Right lung (tissue), 5 donors: ENCODE measurements around the gene TBC1D22A. TPM values are rescaled to one million over a fixed set of nuclear protein-coding genes. Genes with fewer than 3 reads are reported as not detected.
"Not testable (repeated sequence)": the region's sequence is repeated elsewhere in the genome, so short reads cannot be mapped to it uniquely, and the experiment has no call there.

Experiments
- DNase-seq, 2 donors: peaks; one replicate each; pipeline ENCODE4 v3.0.0-alpha.2; 2013
- polyA plus RNA-seq, 5 donors: library from polyadenylated mRNA; unstranded; fragments of 120-200 nt; gene quantifications; one replicate each; pipeline versions ENCODE4 v1.2.1 to v1.2.3, GENCODE V29; 2013; ENCODE audit warnings: inconsistent platforms in 1 of 5, low replicate concordance in 1 of 5; ENCODE audit not compliant: insufficient read length in 5 of 5, insufficient read depth in 1 of 5

Gene TBC1D22A
- polyA plus RNA-seq, 5 donors = 13.9 to 17.6 (median 16.2) TPM

DNA sequence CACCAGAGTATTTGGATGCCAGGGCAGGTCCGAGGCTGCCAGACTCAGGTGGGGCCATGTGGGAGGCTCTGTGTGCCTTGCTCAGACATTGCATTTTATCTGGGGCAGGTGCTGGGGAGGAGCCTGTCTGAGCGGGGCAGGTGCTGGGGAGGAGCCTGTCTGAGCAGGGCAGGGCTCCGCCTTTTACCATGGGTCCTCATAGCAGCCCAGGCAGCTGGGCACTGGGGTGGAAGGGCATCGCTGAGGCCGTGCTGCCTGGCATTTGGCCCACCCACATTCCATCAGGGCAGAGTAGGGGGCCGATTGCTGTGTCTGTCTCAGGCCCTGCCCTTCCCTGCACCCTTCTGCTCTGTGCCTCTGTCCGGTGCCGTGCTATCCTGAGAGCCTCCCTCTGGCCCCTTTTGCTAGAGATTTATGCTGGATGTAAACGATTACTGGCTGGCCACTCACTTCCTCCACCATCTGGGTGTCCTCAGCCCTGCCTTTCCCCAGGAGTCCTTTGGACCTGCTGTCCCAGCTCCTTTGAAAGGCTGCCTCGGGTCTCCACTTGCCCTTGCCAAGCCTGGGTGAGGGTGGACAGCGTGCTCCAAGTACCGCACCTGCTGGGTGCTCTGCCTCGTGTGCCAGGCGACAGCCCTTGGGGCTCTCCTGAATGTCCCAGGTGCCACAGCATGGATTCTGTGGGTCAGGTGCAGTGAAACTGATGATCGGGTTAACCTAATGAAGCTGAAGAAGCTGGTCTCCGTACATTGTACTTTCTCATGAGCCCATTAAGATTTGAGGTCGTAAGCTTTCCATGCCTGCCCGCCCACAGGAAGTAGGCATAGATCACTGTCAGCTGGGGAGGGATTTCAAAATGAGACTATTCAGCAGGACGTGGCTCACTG is 281.6 kb downstream of the TBC1D22A start:
- no peak for DNase-seq

GRCh38 chr22:47044722-47045535 is 282.5 kb downstream of the TBC1D22A start:
- no peak for DNase-seq

GRCh38 chr22:47045691-47046410 is 283.4 kb downstream of the TBC1D22A start:
- no peak for DNase-seq

DNA sequence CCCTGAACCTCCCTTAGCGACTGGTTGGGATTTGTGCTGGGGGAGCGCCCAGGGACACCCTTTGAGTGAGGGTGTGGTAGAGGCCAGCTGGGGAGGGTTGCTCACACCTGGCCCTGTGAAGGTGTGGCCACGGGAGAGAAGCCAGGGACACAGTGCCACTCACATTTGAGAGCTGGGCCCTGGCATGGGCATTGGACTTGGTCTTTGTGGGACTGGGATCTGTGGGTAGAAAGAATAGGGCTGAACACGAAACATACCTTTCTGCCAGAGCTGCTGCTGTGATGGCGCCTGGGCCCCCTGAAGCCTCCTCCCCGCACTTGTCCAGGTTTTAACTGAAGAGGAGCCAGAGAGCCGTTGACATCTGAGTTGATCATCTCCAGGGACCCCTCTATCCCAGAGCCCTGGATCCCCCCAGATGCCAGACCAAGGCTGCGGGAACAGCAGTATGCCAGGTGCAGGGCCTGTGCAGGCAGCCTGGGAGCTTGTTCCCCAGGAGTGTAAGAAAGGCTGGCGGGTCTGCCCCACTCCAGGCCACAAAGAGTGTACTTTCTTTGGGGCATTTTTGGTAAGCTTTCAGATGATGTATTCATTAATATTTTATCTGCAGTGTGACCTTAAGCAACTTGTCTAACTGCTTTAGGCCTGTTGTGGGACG is 284.1 kb downstream of the TBC1D22A start:
- DNase-seq = no peak

DNA sequence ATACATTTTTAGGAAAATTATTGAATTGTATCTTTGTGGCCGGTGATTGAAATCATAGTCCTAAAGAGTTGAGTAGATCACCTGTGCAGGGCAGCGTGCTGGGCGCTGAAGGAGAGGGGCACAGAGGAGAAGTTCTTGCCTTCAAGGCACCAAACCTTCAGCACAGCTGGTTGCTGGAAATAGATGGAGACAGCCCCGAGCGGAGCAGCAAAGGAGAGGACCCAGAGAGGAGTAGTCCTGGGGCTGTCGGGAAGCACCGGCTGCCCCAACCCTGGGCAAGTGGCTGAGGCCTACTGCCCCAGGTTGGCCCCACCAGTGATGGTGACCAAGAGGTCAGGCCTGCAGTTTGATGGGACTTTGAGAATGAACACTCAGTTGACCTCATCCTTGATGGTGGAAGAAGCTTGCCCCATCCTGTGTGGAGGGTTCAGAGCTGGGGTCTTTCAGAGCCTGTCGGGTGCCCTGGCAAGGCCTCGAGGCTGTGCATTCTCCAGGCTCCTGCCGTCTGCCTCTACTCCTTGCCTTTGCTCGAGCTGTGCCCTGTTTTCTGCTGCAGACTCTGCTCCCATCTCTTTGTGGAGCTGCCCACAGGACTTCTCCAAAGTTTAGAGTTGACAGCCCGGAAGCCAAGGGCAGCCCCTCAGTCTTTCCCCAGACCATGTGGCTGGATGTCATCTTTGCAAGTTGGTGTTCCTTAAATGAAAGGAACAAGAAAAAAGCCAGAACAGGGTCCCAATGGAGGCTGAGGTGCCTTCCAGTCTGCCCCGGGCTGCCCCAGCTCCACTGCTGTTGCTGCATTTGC is 285.1 kb downstream of the TBC1D22A start:
- DNase-seq = no peak

DNA sequence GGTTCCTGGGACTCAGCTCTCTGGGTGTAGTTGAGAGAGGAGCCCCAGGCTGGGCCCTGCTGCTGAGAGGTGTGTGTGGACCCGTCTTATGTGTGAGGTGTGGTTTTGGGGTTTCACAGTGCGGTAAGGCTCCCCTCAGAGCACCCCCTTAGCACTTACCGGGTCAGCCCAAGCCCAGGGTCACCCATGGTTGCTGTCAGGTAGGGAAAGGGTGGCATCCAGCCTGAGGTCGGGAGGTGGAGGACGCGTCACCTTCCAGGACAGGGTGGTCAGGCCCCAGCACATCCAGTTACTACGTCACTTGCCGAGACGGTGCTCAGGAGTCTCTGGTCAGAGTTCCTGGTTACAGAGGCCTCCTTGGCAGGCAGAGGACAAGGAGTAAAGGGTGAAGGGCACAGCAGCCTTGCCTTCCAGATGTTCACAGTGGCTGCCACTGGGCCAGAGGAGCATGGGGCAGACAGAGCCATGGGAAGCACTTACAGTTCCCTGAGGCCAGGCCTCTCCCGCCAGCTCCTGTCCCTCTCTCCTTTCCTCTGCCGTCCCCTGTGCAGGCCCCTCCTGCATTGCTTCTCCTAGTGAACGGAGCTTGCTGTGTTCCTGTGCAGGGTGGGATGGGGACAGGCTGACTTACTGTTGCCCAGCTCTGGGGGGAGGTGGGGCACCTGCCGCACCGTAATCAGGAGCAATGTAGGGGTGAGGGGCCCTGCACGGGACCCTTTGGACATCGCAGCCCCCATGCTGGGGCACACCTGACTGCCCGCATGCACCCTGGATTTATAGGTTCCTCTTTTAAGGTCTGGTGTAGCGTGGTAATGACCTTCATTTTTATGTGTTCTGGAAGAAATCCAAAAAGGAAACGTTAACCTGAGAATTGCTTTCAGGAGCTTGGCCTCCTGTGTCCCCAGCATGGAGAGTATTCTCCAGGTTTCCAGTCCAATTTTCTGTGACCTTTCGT is 285.9 kb downstream of the TBC1D22A start:
- DNase-seq = no peak

DNA sequence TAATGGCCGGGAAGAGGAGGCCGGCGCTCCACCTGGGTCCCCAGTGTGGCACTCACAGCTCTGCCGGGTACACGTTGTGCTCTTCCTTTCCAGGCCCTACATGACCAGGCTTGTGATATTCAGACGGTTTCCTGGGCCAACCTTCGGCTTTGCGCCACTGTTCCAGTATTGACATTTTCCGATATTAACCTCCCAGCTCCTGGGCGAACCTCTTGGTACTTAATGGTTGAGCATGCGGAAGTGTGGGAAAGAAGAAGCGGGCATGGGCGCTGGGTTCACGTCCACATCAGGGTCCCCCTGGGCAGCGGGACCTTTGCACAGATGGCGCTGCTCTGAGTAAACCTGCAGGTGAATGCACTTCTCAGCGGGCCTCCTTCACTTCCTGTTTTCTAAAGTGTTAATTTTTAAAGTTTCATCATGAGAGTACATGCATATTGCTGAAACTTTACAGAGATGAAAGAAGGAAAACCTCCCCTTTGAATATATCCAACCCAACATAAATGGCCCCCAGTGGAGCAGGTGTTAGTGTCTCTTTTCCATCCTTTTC is 286.7 kb downstream of the TBC1D22A start:
- no peak for DNase-seq

DNA sequence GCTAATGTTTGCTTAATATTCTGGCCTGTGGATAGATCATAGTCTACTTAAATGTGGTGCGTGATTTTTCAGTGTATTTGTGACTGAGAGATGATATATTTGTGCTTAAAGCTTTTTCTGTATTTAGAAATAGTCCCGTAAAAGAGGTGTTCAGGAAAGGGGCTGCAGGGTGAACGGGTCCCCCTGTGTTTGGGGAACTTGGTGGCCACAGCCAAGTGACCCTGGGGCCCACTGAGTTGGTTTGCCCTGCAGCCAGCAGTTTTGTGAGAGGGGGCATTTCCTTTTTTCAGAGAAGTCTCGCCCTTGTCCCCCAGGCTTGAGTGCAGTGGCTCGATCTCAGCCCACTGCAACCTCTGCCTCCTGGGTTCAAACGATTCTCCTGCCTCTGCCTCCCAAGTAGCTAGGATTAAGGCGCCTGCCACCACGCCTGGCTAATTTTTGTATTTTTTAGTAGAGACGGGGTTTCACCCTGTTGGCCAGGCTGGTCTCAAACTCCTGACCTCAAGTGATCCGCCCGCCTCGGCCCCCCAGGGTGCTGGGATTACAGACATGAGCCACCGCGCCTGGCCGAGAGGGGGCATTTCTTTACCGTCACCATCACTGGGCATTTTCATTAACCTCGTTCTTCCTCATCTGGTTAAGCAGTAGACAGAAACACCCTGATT is 287.4 kb downstream of the TBC1D22A start:
- DNase-seq = not testable (repeated sequence)

- DNase-seq = no peak
Measured at GRCh38 chr22:47050401-47051051, 288.1 kb downstream of the TBC1D22A start.

DNA sequence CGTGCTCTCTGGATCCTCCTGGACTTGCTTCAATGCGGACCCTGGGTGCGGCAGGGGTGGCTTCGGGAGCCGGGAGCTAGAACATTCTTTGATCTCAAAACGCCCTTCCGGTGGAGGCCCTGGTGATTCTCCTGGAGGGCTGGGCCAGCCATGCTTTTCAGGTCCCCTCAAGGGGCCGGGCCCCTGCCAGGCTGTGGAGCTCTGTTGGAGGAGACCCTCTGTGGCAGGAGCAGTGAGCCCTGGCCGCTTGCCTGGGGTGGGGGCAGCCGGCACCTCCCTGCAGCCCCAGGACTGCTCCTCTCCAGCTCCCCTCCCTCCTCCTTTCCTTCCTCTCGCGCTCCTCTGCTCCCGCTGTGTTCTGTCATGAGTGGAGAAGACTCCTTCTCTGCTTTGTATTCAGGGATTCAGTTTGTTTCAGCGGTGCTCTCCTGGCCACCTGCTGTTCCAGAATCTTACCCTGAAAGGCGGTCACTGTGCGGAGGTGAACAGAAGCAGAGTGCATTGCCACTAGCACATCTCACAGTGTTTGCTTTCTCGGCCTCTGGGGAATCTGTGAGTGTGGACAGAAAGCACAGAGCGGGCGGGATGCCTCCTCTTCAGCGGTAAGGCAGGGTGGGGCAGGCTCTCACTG is 289.1 kb downstream of the TBC1D22A start:
- no peak for DNase-seq

- no peak for DNase-seq
Measured at GRCh38 chr22:47052236-47053012, 290.0 kb downstream of the TBC1D22A start.

GRCh38 chr22:47053013-47053725 is 290.7 kb downstream of the TBC1D22A start:
- no peak for DNase-seq

DNA sequence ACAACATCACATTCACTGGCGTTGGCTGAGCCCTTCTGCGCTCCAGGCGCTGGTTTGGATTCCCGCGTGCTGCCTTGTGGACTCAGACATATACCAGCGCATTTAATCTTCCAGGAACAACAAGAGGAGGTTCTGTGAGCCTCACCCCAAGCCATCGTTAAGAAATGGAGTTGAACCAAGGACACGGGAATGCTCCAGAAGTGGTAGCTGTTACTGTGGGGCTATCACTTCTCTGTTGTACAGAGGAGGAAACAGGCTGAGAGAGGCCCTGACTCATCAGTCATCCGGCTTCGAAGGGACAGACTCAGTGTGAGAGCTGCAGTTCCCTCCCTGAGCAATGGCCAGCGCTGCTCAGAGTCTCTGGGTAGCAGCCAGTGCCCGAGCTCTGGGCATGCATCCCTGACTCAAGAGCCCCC is 291.3 kb downstream of the TBC1D22A start:
- no peak for DNase-seq

DNA sequence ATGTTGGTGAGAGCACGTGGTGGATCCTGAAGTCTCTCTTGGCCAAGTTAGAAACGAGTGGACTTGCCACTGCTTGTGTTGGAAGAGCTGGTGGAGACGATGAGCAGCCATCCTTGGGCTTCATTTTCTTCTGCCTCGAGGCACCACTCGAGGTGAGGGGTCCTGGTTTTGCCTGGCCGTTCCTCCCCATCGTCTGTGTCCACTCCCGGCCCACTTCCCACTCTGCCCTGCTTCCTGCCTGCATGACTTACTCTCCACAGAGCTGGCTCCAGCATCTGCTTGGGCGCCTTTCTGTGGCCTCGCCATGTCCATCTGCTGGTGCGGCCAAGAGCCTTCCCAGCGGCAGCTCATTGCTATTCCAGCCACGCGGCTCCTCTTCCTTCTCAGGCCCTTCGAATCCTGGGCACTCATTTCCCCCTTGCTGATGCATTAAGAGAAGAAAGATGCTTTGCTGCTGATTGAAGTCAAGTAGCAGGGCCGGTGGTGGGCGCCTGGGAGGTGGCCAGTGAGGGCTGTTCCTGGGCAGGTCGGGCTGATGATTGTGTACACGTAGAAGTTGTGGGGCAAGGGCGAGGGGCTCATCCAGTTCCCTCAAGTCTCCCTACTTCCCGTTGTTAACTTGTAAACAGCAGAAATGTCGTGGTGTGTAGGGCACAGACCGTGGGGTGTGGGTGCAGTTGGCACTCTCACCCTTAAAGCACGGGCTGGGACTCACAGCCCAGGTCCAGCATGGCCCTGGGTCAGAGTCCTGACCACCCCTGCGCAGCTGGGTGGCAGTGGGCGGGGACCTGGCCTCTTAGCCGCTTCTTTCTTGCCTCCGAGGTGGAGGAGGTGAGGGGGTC is 292.0 kb downstream of the TBC1D22A start:
- no peak for DNase-seq

GRCh38 chr22:47055073-47055355 is 292.6 kb downstream of the TBC1D22A start:
- no peak for DNase-seq
